Peyer's patch (tissue), 4 donors: Measurements from ENCODE around the gene RNH1.

Experiments
- POLR2A ChIP-seq, 2 donors: fragments of 450-650 bp; IDR thresholded peaks; one replicate each; pipeline ENCODE4 v1.5.1; 2017; ENCODE audit warnings: antibody characterized with exemption in 2 of 2, mild to moderate bottlenecking in 2 of 2, moderate library complexity in 2 of 2
- TF ChIP-seq, protein P1 (sequence below), 6 experiments: fragments of 450-650 bp in 4 of 6; fragments of 200-600 bp in 2 of 6; sonication (generic) in 1 of 6; IDR thresholded peaks; one replicate each; pipeline ENCODE4 v1.5.1; 2017 to 2019; ENCODE audit warnings: antibody characterized with exemption in 6 of 6, mild to moderate bottlenecking in 3 of 6, moderate library complexity in 1 of 6

DNA sequence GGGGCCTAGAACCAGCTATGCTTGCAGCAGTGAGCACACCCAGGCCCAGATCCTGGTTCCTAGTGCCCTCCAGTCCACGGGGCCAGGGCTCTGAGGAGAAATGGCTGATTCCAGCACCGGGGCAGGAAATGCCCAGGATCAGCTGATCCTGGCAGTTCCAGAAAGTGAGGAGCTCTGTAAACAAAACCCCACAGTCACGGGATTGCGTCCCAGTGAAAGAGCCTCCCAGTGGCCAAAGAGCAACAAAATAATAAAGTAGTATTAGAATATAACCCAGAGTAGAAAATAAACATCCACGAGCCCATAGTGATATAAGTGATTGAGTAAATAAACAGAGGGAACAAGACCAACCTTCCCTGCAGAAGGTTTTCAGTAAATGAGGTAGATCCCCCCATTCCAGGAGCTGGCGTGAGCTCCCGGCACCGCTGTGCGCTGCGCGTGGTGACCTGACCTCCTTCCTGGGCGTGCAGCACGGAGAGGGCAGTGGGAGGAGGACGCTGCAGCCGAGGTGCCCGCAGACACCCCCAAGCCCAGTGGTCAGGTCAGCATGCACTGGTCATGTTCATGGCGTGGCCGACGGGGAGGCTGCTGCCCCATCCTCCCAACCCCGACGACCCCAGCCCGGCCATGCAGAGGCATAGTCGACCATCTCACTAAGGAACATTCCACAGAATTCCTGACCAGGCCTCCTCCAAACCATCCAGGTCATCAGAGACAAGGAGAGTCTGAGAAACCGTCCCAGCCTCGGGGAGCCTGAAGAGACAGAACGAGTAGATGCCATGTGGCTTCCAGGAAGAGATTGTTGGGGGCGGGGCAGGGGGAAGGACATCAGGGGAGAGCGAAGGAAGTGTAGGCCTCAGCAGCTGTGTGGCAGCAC, 37.1 kb downstream of the RNH1 start:
- TF ChIP-seq, protein P1, sequence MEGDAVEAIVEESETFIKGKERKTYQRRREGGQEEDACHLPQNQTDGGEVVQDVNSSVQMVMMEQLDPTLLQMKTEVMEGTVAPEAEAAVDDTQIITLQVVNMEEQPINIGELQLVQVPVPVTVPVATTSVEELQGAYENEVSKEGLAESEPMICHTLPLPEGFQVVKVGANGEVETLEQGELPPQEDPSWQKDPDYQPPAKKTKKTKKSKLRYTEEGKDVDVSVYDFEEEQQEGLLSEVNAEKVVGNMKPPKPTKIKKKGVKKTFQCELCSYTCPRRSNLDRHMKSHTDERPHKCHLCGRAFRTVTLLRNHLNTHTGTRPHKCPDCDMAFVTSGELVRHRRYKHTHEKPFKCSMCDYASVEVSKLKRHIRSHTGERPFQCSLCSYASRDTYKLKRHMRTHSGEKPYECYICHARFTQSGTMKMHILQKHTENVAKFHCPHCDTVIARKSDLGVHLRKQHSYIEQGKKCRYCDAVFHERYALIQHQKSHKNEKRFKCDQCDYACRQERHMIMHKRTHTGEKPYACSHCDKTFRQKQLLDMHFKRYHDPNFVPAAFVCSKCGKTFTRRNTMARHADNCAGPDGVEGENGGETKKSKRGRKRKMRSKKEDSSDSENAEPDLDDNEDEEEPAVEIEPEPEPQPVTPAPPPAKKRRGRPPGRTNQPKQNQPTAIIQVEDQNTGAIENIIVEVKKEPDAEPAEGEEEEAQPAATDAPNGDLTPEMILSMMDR (IDR thresholded peaks at IDR 0.05), result peak in 3 of 6 experiments; percentile 37 to 39 (median 38)
- no peak for TF ChIP-seq POLR2A (IDR thresholded peaks at IDR 0.05)
